NOMO-1 treated with dmso at 0.1 percent for 144 hours (cell line): ENCODE results near the gene ABCD1.
A peak's percentile ranks its signal among the peaks of the same experiment; 100 is the strongest.
"Not testable (repeated sequence)": the region's sequence is repeated elsewhere in the genome, so short reads cannot be mapped to it uniquely, and the experiment has no call there.

Source experiments
- DNase-seq: peaks from one replicate; lab custom pipeline; 2025; ENCODE audit not compliant: unreplicated experiment; lab: John Stamatoyannopoulos, UW

ABCD1 gene

GRCh38 chrX:153724252-153725038 is at the start of gene ABCD1, which contains the start of gene BCAP31:
Gene ABCD1, plus strand, starts transcription at chrX:153724856. Its CDS starts 411 bp downstream, at chrX:153725267.
Gene BCAP31, minus strand, starts transcription at chrX:153724387. Its CDS starts 1,143 bp downstream, at chrX:153723244.
- peak; percentile 92 for DNase-seq

GRCh38 chrX:153681175-153681574 is 43.5 kb upstream of the ABCD1 start:
- no peak for DNase-seq

GRCh38 chrX:153683486-153683885 is 41.2 kb upstream of the ABCD1 start:
- DNase-seq = not testable (repeated sequence)

- DNase-seq = no peak
Observed at GRCh38 chrX:153684467-153685155, 40.0 kb upstream of the ABCD1 start.

GRCh38 chrX:153685156-153685536 is 39.5 kb upstream of the ABCD1 start:
- DNase-seq = no peak

GRCh38 chrX:153685751-153686696 is 38.6 kb upstream of the ABCD1 start:
- DNase-seq = no peak

GRCh38 chrX:153686711-153687110 is 37.9 kb upstream of the ABCD1 start:
- DNase-seq = no peak

- peak; percentile 14 for DNase-seq
Observed at GRCh38 chrX:153687121-153688039, 37.3 kb upstream of the ABCD1 start, which contains the start of gene SLC6A8. Gene SLC6A8, plus strand, starts transcription at chrX:153687926. Its CDS starts 649 bp downstream, at chrX:153688575.

GRCh38 chrX:153688071-153688470 is 36.6 kb upstream of the ABCD1 start:
- DNase-seq = no peak

- DNase-seq = no peak
Observed at GRCh38 chrX:153688506-153688905, 36.1 kb upstream of the ABCD1 start.

GRCh38 chrX:153688911-153689590 is 35.6 kb upstream of the ABCD1 start:
- DNase-seq = no peak

- no peak for DNase-seq
Observed at GRCh38 chrX:153689654-153690465, 34.8 kb upstream of the ABCD1 start.

GRCh38 chrX:153690466-153690865 is 34.2 kb upstream of the ABCD1 start:
- DNase-seq = no peak

- DNase-seq = not testable (repeated sequence)
Observed at GRCh38 chrX:153691032-153691827, 33.4 kb upstream of the ABCD1 start.

GRCh38 chrX:153692003-153692402 is 32.7 kb upstream of the ABCD1 start:
- no peak for DNase-seq

GRCh38 chrX:153692611-153693156 is 32.0 kb upstream of the ABCD1 start:
- no peak for DNase-seq
